C4-2B (cell line): ENCODE data around the gene C14orf119.

Experiments used
- H3K27ac ChIP-seq: fragments of 450-650 bp; 2 replicates; pipeline ENCODE4 v1.5.1; 2017
- ZFX ChIP-seq: fragments of 450-650 bp; IDR thresholded peaks from 2 replicates; pipeline ENCODE4 v1.6.1; 2017
- TF ChIP-seq, protein P1 (sequence below): fragments of 450-650 bp; conservative IDR thresholded peaks from 2 replicates; pipeline ENCODE4 v1.5.1; 2017; ENCODE audit warnings: mild to moderate bottlenecking

The C14orf119 gene

DNA sequence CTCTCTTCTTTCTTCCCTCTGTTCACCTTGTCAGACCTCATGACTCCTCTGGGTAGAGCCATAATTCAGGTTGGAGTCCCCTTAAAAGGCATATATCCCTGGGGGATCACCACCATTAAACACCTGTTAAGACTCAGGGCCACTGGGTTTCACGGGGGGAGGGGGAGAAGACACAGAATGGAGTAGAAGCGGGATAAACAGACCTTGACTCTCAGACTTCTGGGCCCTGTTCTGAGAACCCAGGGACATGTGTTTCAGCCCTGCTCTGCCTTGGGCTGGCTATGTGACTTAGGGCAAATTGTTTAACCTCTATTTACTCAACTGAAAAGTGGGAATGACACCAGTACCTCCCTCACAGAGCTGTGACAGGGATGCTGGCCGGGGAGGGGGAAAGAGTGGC, 42.6 kb upstream of the C14orf119 start:
- no peak overlapping the region for H3K27ac ChIP-seq
- TF ChIP-seq, protein P1, sequence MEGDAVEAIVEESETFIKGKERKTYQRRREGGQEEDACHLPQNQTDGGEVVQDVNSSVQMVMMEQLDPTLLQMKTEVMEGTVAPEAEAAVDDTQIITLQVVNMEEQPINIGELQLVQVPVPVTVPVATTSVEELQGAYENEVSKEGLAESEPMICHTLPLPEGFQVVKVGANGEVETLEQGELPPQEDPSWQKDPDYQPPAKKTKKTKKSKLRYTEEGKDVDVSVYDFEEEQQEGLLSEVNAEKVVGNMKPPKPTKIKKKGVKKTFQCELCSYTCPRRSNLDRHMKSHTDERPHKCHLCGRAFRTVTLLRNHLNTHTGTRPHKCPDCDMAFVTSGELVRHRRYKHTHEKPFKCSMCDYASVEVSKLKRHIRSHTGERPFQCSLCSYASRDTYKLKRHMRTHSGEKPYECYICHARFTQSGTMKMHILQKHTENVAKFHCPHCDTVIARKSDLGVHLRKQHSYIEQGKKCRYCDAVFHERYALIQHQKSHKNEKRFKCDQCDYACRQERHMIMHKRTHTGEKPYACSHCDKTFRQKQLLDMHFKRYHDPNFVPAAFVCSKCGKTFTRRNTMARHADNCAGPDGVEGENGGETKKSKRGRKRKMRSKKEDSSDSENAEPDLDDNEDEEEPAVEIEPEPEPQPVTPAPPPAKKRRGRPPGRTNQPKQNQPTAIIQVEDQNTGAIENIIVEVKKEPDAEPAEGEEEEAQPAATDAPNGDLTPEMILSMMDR: no peak
- no peak for TF ChIP-seq ZFX

DNA sequence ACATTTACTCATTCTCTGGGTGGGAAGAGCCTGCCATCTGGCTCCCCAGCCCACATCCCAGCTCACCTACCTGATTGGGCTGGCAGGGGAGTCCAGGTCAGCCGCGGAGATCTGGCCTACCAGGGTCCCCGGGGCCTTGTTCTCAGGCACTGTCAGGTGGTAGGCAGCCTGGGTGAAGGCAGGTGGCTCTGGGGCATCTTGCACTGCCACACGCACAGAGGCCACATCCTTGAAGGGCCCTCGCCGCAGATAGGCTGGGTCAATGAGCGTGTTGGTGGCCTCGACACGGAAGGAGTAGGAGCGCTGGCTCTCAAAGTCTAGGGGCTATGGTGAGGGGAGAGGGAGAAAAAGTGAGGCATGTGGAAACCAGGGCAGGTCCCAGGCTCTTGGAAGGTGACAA, 41.9 kb upstream of the C14orf119 start:
- no peak overlapping the region for H3K27ac ChIP-seq
- no peak for TF ChIP-seq ZFX
- TF ChIP-seq, protein P1: no peak

DNA sequence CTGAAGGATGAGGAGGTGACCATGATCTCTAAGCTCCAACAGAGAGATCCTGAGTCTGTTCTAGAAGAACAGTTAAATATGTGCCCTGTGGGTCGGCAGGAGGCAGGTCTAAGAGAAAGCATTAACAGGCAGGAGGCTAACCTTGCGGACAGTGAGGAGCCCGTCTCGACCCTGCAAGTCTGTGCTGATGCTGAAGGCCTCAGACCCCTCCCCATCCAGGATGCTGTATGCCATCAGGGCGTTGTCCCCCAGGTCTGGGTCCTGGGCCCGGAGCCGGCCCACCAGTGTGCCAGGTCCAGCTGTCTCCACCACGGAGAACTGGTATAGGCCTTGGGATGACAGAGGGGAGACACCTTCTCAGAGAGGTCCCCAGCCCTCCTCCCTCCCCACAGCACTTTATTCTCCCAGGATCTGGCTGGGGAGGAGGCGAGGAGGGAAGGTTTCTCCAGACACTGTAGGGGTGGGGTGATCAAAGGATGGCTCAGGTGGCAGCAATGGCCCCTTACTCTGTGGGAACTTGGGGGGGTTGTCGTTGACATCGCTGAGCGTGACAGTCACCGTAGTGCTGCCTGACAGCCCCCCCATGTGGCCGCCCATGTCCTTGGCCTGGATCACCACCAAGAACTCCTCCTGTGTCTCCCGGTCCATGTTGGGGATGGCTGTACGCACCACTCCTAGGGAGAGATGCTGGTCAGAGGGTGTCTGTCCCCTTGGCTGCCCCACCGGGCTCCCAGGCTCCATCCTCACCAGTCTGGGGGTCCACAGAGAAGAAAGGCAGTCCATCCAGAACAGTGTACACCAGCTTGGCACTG, 41.1 kb upstream of the C14orf119 start:
- H3K27ac ChIP-seq: no peak overlapping the region

DNA sequence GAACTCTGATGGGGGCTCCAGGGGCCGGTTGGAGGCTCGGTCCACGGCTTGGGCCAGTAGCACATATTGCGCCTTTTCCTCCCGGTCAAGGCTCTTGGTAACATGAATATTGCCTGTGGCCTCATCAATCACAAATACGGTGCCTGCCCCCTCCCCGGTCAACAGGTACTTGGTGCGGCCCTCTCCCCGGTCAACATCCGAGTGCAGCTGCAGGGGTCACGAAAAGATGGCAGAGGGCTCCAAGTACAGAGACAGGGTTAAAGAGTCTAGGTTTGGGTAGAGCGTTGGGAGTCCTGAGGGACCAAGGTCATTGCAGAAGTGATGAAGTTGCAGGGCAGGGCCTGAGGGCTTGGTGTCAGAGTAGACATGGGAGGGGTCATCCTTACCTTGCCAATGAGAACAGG, 40.2 kb upstream of the C14orf119 start:
- TF ChIP-seq, protein P1: no peak
- TF ChIP-seq ZFX: no peak
- no peak overlapping the region for H3K27ac ChIP-seq

More for the DNA sequence above, 41.1 kb upstream of the C14orf119 start:
- TF ChIP-seq ZFX: no peak
- TF ChIP-seq, protein P1: no peak; the same call in 1 of the 2 replicates

DNA sequence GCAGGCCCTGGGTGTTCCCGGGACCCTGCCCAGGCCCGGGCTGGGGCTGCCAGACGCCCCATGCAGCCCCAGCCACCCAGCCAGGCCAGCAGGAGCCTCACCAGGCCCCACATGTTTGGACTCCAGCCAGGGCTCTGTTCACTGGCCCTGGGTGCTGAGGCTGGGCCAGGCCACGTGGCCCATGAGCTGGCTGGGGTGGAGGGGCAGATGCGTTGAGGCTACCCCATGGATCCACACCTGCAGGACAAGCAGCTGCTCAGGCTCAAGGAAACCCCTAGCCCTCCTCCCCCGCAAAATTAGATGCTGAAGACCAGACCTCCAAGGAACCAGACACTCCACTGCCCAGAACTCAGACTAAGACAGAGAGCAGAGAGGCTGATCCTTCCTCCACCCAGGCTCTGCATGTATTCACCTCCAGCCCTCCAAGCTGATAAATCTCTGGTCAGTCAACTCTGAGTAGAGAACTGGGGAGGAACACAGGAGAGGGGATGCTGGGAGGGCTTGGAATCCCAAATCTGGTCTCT, 39.6 kb upstream of the C14orf119 start:
- no peak overlapping the region for H3K27ac ChIP-seq
- no peak for TF ChIP-seq ZFX
- TF ChIP-seq, protein P1: no peak

DNA sequence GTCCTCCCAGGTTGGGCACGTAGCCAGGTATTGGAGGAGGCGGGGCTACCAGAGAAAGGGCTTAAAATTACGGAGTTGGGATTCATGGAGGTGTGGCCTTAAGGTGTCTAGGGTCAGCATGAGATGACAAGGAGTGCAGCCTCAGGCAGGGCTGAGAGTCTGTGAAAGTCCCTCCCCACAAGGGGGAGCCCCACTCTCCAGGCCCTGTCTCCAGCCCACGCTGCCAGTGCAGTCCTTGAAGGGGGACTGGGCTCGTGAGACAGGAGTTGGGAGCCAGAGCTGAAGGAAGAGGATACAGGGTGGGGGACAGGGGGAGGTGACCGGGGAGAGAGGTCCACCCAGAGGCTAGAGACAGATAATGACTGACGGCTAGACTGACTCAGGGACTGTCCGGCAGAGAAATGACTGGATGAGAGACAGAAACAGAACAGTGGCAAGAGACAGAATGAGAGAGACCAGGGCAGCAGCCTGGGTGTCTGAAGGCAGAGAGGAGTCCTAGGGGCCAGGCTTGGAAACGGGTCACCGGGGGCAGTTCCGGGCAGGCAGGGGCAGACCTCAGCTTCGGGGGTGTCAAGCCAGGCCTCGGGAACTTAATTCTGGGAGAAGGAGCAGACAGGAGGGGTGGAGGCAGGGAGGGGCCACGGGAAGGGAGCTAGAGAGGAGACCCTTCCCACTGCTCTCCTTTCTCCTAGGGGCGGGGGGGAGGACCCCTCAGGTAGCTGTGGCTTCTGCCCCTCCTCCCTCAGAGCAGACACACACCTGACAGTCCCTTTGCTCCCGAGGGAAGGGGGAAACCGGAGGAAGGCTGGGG, 39.0 kb upstream of the C14orf119 start:
- peak overlapping the region; percentile 73 for H3K27ac ChIP-seq

More for the DNA sequence above, 39.0 kb upstream of the C14orf119 start:
- no peak for TF ChIP-seq ZFX
- TF ChIP-seq, protein P1: peak; percentile 87
